H4 (cell line): ENCODE results near the gene AMPD1. TPM values are rescaled to one million over a fixed set of nuclear protein-coding genes. Genes with fewer than 3 reads are reported as not detected.

Experiments
- DNase-seq: peaks from one replicate; pipeline ENCODE4 v3.0.0-alpha.2; 2015; ENCODE audit warnings: low spot score
- total RNA-seq: library from RNA; depleted of rRNA; stranded (reverse); fragments of >200 nt; shearing (Covaris generic); gene quantifications from 2 replicates; pipeline ENCODE4 v1.2.3, GENCODE V29; 2014; rRNA removed

AMPD1 gene
- not detected in 2 replicates for total RNA-seq

- DNase-seq = no peak
Observed at GRCh38 chr1:114695430-114696058, at the start of gene AMPD1. Gene AMPD1 (minus strand): TSS chr1:114695546. CDS start chr1:114695471, 75 bp downstream.

GRCh38 chr1:114741963-114742746 is 46.8 kb upstream of the AMPD1 start:
- DNase-seq = no peak

DNA sequence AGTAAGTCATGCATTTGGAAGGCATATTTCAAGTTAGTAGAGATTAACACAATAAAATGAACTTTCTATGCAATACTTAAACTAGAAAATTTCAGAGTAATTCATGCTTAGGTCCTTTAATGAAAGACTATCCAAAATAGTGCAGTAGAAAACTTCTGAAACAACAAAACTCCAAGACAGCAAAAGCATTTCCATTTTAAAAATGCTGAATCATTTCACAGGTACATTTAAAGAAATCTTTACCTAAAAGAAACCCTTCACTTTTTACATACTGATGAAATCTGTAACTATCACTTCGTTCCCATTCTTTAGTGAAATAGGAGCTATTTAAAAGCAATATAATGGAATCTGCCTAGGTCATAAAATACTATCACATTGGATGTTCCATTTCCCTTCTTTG is 45.0 kb upstream of the AMPD1 start:
- no peak for DNase-seq

- DNase-seq = no peak
Observed at GRCh38 chr1:114737314-114737849, 42.0 kb upstream of the AMPD1 start.

DNA sequence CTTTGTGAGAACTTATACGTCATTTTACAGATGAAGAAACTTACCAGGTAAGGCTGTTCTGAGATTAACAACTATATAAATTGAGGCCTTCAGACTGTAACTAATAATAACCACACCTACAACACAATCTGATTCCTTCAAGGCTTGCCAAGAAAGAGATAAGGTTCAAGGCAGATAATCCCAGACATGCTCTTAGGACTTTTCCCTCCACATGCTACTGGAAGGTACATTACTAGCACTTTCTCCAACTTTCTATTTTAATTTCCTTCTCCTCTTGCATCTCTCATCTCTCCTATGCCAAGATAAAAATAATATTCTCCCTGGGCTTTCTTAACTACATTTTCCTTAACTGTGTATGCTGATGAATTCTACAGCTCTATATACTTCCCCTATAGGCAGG is 40.1 kb upstream of the AMPD1 start:
- DNase-seq = no peak

DNA sequence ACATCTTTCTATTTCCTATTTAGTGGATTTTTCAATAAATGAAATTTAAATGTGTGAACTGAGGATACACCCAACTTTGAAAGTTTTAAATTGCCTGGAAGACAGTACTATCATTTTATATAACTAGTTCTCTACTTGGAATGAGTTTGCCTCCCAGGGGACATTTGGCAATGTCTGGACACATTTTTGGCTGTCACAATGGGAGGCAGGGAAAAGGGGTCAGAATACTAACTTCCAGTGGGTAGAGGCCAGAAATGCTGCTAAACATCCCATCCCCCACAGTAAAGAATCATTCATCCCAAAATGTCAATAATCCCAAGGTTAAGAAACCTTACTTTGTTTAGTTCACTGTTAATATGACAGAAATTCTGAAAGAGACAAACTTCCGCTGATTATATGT is 34.4 kb upstream of the AMPD1 start:
- no peak for DNase-seq

DNA sequence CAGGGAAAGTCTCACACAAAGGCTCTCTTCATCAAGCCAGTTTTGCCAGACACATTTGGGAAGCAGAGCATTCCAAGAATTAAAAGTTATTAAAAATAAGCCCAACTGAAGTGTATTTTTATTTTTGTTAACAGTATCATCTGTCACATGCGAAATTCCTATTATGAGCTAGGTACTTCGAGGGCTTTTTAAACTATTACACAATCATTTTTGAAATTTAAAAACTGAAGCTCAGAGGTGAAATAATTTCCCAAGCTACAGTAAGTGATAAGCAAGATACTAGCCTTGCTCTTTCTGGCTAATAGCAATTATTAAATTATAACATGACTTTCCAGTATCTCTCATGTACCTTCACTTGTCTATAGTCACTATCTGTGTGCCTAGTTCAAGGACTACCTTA is 33.2 kb upstream of the AMPD1 start:
- no peak for DNase-seq

GRCh38 chr1:114725230-114725629 is 29.9 kb upstream of the AMPD1 start:
- no peak for DNase-seq

DNA sequence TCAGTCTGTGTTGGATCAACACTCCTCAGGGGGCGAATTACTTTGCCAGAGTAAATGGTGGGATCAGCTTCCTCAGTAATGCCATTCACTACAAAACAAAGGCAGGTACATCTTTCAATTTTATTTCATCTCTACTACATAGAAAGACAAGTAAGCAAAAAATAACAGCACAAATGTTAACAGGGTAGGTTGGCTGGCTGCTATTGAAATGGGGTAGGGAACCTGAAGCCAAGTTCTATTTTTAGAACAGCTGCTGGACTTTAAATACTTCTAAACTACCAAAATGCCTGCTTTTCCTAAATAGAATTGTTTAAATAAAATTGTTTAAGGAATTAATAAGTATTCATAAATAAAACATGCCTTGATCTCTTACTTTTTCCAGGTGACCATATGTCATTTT is 28.6 kb upstream of the AMPD1 start:
- no peak for DNase-seq

DNA sequence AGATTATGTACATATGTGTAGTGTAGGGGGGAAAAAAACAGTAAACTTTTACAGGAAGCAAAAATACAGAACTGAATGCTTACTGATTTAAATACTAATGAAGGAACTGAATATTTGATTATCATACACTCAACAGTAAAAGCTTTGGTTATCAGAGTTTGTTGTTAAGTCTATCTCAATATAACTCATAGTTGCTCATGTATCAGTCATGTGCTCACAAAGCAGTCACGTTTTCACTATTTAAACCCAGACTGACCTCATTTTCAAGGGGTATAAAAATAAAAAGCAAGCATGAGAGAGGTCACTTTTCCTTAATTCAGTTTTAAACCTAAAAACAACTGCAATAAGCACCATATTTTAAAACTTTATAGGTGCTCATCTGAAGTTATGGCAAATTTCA is 28.1 kb upstream of the AMPD1 start:
- no peak for DNase-seq

GRCh38 chr1:114720492-114720891 is 25.1 kb upstream of the AMPD1 start:
- DNase-seq = no peak

DNA sequence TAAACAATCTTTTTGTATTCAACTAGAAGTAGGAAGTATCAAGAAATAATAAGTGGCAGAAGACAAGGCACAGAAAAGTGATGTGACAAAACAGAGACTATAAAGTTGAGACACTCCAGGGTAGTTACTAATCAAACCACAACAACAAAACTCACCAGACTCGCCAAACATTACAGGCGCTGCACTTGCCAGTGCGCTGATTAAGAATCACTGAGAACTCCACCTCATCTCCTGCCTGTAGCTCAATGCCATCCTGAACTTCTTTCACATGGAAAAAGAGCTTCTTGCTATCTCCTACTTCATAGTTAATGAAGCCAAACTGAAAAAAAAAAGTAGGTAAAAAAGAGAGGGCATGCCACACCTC is 24.1 kb upstream of the AMPD1 start:
- DNase-seq = no peak

DNA sequence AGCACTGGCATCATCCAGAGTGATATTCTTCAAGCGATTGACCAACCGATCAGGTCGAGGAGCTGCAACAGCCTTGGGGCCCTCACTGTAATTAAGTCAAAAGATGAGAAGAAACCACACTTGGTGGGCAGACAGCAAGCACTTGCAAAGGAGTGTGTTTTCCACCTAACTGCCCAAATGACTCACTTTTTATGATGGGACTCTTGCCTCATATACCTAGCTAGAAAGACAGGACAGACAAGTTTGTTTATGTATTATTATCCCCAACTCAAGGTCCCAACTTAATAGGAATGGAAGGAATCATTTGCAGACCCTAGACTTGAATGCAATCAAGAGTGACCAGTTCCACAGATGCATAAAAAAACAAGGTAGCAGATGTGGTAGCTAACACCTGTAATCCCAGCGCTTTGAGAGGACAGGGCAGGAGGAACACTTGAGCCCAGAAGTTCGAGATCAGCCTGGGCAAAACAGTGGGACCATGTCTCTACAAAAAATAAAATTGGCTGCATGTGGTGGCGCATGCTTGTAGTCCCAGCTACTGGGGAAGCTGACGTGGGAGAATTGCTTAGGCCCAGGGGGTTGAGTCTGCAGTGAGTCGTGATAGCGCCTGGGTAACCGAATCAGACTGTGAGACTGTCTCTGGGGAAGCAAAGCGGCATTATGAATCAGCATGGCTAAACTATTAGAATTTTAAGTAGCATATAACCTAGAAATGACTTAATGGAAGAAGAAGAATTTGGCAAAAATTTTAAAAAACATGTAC is 23.5 kb upstream of the AMPD1 start:
- DNase-seq = no peak

GRCh38 chr1:114716304-114717170 is 21.2 kb upstream of the AMPD1 start, which contains the start of gene NRAS:
Gene NRAS (minus strand): TSS chr1:114716771. CDS start chr1:114716160, 611 bp downstream.
- peak; percentile 68 for DNase-seq

- no peak for DNase-seq
Observed at GRCh38 chr1:114715952-114716303, 20.6 kb upstream of the AMPD1 start.

DNA sequence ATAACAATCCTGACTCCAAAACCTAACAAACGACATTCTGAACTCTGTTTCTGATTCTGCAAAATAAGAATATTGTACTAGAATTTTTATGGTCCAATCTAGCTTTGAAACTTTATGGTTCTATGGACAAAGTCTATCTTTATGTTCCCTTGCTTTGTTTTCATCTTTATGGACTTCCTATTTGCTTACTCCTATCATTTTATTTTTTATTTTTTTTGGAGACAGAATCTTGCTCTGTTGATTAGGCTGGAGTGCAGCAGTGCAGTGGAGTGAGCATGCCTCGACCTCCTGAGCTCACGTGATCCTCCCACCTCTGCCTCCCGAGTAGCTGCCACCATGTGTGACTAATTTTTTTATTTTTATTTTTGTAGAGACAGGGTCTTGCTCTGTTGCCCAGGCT is 17.6 kb upstream of the AMPD1 start:
- no peak for DNase-seq

DNA sequence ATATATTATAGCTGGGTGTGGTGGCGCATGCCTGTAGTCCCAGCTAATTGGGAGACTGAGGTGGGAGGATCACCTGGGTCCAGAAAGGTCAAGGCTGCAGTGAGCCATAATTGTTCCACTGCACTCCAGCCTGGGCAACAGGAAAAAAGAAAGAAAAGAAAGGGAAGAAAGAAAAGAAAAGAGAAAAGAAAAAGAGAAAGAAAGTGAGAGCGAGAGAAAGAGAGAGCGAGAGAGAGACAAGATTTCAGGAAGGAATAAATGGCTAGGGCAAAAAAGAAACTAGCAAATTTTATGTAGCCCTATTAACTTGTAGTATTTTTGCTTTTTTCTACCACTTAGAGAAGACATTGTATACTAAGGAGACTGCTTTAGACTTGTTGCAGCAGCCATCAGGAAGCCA is 15.0 kb upstream of the AMPD1 start:
- no peak for DNase-seq

GRCh38 chr1:114707604-114708003 is 12.3 kb upstream of the AMPD1 start:
- DNase-seq = no peak

DNA sequence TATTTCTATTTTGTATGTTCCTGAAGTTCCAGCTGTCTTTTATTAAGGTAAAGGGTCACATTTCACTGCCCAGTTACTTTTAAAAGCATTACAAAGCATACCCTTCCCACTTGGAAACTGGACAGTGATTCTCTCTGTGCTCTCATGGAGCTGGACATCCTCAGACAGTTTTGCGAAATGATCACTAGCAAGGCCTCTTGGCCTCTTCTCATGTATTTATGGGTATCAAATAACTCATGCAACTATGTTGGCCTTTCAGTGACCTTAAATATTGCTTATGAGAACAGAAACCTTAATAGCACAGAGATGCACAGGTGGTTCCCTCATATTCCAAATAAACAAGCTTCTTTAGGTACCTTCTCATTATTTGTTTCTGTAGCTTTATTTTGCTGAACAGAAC is 7.9 kb upstream of the AMPD1 start:
- DNase-seq = no peak

DNA sequence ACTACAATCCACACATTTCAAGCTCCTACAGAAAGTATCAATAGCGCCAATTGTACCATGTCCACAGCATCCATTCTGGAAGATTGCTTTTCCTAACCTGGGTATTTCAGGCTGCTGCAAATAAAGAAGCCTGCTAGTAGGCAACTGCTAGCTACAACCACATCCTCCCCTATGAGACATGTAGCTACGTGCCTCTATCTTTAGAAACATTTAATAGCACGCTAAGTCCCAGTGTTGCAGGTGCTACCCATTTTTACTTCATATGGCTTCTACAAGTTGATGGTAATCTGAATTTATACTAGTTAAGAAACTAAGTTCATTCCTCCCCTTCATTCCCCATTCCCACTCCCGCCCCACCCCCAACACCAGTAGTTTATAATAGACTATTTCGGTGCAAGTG is 7.4 kb upstream of the AMPD1 start:
- no peak for DNase-seq

GRCh38 chr1:114701931-114702330 is 6.6 kb upstream of the AMPD1 start:
- no peak for DNase-seq
